Occipital lobe (tissue), 2 donors: ENCODE results near the gene CLIC1. TPM values are rescaled to one million over a fixed set of nuclear protein-coding genes. Genes with fewer than 3 reads are reported as not detected.

Source experiments
- DNase-seq: peaks from one replicate; lab custom pipeline; 2025; lab: John Stamatoyannopoulos, UW
- total RNA-seq: library from RNA; depleted of rRNA; stranded (reverse); fragments of >200 nt; gene quantifications from one replicate; pipeline ENCODE4 v1.2.3, GENCODE V29; 2014

CLIC1 gene
- total RNA-seq, 1 donor from 2014 or later, result 35.2 TPM

DNA sequence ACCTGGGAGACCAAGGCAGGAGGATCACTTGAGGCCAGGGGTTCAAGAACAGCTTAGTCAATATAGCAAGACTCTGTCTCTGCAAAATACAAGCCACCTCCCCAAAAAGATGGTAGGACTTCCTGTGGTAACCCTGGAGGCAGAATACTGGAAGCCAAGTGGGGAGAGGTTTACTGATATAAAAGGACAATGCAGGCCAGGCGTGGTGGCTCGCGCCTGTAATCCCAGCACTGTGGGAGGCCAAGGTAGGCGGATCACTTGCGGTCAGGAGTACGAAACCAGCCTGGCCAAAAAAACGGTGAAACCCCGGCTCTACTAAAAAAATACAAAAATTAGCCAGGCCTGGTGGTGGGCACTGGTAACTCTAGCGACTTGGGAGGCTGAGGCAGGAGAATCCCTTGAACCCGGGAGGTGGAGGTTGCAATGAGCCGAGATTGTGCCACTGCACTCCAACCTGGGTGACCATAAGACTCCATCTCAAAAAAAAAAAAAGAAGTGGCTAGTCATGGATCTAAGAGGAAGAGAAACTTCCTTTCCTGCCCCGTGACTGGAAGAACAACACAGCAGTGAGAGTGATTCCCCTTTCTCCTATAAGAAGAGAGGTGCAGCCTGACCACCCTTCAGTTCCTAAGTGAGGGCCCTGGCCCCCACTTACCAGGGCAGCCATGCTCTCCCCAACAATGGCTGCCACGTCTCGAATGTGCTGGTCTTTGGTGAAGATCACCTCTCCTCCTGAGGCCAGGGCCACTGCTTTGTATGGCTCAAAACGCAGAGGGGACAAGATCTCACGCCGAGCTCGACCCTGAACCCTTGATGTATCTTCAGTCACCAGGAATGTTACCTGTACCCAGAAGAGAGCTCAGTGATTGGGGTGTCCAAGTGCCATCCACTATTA, 32.3 kb upstream of the CLIC1 start:
- no peak for DNase-seq

DNA sequence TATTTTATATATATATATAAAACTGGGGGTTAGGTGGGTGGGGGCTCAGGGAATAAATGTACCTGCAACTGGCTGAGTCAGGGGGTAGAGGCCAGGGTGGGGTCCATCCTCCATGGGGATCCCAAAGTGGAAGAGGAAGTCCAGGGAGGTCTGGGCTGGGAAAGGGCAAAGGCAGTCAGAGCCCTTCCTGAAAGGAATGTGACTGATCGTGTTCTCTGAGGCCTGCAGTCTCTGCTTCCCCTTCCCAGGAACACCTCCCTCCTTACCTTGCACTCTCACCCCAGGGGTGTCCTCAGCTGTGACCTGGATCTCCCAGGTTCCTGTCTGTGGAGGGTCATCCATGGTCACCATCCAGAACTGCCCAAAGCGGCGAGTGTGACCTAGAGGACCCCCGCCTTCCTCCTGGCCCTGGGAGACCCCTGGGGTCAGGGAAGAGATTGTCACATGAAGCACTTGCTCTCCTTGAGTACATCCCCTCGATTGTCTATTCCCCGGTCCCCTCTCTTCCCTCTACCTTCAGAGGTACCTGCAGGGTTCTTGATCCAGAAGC, 30.8 kb upstream of the CLIC1 start:
- no peak for DNase-seq

DNA sequence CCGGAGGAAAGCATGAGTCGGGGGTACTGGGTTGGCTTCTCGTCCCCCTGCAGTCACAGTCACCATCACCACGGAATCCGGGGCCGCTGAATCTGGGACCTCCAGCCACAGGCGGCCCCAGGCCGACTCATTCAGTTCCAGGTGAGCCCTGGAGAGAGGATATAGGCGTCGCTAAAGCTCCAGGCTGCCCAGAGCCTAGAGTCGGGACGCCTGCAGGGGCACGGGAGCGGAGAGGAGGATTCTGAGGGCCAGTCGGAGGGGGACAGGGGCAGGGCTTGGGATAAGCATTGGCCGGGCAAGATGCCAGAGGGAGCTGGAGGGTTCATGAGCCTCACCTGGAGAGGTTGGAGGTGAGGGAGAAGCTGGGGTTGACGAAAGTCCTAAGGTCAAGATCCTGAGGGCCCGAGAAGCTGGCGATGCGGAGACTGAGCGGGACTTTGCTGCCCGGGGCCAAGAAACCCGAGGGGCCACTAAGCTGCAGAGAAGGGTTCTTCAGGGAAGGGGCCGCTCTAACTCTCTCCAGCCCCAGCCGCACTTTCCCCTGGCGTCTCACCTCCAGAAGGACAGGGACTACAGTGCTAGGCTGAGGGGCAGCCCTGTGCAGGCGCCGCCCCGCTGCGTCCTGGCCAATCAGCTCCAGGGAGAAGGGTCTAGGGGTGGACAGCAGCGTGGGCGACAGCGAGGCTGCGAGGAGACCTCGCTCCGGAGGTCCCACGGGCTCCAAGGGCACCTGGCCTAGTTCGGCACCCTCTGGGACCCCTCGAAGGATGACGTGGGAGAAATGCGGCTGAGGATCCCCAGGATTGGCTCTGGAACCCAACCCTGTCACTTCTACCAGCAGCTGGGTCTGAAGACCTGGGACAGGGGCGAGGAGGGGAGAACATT, 29.8 kb upstream of the CLIC1 start:
- DNase-seq, result no peak

DNA sequence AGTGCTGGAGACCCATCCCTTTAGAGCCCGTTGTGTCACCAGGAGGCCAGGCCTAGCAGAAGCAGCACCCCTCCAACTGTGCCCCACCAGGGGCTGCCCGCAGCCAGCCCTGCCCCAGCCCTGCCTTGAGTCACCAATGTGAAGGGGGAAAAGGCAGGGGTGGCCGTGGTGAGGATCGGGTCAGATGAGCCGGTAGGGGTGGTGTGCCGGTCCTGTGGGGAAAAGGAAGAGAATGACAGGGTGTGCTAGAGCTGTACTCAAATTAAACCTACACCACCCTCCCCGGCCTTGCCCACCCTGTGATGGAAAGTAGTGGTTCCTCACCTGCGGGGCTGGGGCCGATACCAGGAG, 29.2 kb upstream of the CLIC1 start:
- DNase-seq, result no peak

- no peak for DNase-seq
Observed at GRCh38 chr6:31764198-31764597, 27.9 kb upstream of the CLIC1 start.

- DNase-seq, result no peak
Observed at GRCh38 chr6:31763619-31763940, 27.2 kb upstream of the CLIC1 start.

DNA sequence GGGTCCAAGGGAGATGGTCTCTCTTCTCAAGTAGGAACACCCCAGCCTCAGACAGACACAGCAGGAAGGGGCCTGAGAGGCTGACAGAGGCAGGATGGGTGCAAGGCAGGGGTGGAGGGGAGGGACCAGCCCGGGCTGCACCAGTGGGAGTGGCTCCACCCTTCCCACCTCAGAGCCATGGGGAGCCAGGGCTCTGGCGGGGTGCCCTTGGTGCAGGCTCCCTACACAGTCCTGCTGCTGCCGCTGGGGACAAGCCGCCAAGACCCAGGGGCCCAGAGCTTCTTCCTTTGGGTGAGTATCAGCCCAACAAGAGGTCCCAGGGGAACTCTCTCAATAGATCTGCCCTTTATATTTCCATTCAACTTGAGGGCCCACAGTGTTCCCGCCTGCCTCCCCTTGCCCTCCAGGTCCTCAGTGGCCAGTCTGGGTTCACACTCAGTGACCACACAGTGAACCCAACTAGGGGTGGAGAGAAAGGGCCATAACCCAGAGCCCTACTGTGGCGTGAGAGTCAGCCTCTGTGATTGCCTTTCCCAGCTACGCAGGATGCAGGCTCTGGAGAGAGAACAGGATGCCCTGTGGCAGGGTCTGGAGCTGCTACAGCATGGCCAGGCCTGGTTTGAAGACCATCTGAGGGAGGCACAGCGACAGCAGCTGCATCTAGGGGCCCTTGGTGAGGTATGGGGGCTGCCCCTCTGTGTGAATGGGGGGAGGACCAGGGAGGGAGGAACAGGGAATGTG, 26.7 kb upstream of the CLIC1 start:
- DNase-seq, result no peak

- DNase-seq, result no peak
Observed at GRCh38 chr6:31762356-31762755, 26.0 kb upstream of the CLIC1 start, which contains the start of gene SAPCD1. Gene SAPCD1, plus strand, starts transcription at chr6:31762656. Its CDS starts 399 bp downstream, at chr6:31763055.

DNA sequence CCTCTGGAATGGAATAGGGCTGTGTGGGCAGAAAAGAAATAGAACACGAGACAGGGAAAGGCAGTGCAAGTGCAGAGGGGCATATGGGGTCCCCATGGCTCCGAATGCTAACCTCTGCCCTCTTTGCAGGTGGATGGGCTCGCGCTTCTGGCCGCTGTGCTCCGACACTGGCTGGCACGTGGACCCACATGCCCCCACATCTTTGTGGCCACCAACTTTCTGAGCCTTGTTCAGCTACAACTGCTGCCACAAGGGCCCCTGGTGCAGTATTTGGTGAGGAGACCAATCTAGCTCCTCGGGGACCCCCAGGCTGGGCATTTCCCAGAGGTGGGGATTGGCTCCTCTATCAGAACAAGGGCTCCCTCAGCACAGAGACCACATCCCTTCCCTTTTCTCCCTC, 25.0 kb upstream of the CLIC1 start:
- no peak for DNase-seq

GRCh38 chr6:31760790-31761189, 24.5 kb upstream of the CLIC1 start:
- DNase-seq, result no peak

DNA sequence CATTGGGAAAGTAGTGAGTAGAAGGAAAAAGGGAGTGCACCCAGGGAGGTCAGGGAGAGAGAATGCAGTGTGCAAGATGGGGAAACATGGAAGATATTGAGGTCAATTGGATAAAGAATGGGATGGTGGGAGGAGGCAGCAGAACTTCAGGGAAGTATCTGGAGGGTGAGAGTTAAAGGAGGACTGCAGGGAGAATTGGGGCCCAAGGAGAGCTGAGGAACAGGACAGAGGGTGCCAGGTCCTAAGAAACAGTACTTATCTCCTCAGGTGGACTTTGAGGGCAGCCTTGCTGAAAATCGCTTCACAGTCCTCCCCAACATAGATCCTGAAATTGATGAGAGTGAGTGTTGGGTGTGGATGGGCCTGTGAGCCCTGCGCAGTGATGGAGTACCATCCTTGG, 22.0 kb upstream of the CLIC1 start:
- DNase-seq, result no peak

DNA sequence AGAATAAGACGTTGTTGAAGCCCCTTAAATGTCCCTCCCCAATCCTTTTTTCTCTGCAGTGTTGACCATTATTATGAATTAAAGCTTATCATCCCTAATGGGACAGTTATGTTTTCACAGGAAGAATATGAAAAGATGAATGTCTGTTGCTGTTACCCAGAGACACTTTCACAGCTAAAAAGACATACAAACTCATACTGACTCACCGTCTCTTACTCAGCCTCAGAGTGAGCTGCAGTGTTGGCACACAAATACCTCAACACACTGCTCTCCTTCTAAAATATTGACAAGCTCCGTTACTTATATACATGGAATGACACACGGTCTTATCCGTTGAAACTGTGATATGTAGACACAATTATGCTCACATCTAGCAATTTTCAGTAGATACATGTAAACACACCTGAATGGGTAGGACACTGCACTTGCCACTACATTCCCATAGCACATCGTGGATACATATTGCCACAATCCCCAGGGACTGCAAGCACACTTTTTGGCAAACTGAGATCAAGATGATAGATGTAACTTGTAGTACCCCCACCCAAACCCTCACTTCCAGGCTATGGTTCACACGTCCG, 16.5 kb upstream of the CLIC1 start:
- no peak for DNase-seq

DNA sequence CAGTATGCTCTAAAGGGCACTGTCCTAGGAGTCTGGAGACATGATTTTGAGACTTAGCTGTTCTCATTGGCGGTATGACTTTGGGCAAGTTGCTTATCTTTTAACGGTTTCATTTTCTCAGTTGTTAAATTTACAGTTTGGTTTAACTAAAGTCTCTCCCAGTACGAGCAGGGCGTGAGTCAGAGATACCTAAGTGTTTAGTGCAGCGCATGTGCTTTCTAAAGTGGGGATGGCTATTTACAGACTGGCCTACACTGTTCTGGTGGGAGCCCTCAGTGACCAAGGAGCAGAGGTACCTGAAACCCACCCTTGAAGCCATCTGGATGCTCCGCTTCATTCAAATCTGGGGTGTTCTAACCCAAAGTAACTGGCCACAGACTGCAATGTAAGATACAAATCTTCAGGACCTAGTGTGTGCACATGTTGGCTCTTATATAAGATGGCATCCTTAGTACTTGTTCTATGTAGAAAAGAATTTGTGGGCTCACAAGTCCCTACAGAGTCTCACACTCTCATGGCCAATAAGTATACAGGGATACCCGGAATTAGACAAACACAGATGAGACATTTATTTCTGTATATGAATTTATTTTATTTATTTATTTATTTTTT, 14.2 kb upstream of the CLIC1 start:
- DNase-seq, result no peak

DNA sequence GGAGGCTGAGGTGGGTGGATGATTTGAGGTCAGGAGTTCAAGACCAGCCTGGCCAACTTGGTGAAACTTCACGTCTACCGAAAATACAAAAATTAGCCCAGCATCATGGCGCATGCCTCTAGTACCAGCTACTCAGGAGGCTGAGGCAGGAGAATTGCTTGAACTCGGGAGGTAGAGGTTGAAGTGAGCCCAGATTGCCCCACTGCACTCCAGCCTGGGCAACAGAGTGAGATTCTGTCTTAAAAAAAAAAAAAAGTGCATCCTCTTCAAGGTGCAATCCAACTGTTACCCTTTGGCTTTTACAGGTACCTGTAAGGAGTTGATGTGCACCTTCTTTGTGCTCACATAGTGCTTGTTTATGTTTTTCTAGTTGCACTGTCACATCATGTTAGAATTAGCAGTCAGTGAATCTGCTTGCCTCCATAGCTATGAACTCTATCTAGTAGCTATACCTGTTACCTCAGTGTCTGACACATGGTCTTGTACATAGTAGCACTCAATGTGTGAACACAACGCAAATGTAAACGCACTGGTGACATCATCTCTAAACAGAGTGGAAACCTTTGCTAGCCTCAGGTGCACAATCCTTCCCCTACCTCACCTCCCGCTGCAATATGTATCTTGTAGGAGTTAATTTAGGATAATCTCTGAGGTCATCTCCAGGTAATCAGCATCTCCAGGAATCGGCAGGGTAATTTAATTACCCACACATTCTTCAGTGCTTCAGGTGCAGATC, 13.1 kb upstream of the CLIC1 start:
- no peak for DNase-seq

DNA sequence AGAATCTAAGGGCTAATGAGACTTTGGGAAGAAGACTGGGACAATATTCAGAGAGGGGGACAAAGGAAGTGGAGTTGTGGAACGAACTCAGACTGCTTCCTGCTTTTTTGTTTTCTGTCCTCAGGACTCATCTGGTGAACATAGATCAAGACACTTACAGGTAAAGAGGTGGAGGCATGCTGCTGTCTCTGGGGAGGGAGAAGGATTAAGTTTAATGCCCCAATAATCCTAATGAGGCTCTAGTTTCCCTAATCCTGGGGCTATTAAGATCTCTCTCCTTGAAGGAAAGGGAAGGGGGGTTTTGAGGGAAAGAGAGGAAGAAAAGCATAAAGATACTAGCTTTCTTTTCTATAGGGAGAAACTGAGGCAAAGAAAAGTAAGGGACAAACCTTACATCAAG, 8.1 kb upstream of the CLIC1 start:
- DNase-seq, result no peak

GRCh38 chr6:31742894-31743293, 6.6 kb upstream of the CLIC1 start:
- no peak for DNase-seq

- DNase-seq, result no peak
Observed at GRCh38 chr6:31741815-31742214, 5.5 kb upstream of the CLIC1 start.

DNA sequence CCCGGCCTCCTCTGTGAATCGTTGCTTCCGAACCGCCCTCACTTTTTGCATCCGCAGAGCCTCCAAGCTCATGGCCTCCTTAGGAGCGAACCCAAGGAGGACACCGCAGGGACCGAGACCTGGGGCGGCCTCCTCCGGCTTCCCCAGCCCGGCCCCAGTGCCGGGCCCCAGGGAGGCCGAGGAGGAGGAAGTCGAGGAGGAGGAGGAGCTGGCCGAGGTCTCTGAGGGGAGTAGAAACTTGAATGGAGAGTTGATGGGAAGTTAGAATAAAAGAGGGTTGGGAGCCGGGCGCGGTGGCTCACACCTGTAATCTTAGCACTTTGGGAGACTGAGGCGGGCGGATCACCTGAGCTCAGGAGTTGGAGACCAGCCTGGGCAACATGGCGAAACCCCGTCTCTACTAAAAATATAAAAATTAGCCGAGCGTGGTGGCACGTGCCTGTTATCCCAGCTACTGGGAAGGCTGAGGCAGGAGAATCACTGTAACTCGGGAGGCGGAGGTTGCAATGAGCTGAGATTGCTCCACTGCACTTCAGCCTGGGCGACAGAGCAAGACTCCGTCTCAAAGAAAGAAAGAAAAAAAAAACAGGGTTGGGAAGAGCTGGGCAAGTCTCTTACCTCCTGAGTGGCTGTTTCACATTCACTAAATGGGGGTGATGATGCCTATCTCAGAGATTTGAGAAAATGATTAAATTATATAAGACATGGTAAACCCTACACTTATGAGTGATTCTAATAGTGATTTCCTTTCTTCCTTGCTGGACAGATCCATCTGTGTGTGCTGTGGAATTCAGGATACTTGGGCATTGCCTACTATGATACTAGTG, 4.3 kb upstream of the CLIC1 start:
- no peak for DNase-seq
